ENCODE measurements around the gene ZSCAN10. TPM values are rescaled to one million over a fixed set of nuclear protein-coding genes. Genes with fewer than 3 reads are reported as not detected.

Gene ZSCAN10
- total and polyA plus RNA-seq, 8 donors = not detected

DNA sequence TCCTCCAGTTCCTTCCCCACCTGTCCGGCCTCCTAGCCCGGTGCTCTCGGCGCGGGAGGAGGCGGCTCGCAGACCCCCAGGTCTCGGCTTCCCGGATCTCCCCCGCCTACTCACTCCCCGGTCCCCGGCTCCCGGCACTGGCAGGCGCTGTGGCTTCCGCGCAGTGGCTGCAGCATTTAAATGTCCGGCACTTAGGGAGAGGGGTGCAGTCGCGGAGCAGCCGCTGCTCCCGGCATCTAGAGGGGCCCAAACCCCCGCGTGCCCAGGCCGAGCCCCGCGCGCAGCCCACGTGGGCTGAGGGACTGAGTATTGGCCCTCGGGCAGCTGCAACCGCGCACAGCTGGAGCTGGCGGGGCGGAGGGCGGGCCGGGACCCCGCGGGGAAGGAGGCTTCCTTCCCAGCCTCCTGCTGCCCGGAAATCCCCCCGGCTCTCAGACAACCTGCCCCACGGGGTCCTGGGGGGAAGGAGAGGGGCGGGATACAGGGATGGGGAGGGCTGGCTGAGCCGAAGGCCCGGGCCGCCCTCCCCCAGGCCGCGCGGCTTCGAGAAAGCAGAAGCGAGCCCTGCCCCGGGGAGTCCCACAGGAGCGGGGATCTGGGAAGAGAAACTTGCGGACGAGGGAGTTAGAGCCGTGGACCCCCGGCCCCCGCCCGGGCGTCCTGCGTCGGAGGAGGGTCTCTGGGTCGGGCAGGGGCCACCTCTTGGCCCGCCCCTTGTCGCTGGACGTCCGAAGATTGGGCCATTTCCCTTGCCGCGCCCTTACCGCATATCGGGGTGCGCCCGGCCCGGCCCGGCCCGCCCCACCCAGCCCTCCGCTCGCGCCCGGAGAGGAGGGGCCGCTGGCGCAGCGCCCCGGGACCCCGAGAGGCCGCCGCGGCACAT is 53.1 kb downstream of the ZSCAN10 start, which contains the start of gene MMP25:
Gene MMP25, plus strand, starts transcription at position 804 of the 883 bp plus-strand sequence. CDS start 357 bp downstream, outside the sequence.
- peak within 1 kb of the TSS; percentile 46 to 69 (median 52) for H3K4me3 ChIP-seq
- intact Hi-C loops (cut with DNase I; ENCODE audit: low total_unique reads) = no loop called here

GRCh38 chr16:3044708-3045107 is 54.4 kb downstream of the ZSCAN10 start:
- no peaks in the 10 kb centered on the region for H3K36me3 ChIP-seq
- peak overlapping the region in 2 of 4 donors; percentile 57 to 69 for H3K4me3 ChIP-seq
- intact Hi-C loops (cut with DNase I; ENCODE audit: low total_unique reads) = no loop called here
- DNase-seq = no peak
- peaks cover 23 to 27% (median 25%) of the 10 kb centered on the region in 4 donors for H3K4me1 ChIP-seq
- TF ChIP-seq EP300 (IDR thresholded peaks at IDR 0.05) (no peak), POLR2A (IDR thresholded peaks at IDR 0.05) (no peak), POLR2AphosphoS5 (IDR thresholded peaks at IDR 0.05) (no peak)
- TF ChIP-seq, protein P1, sequence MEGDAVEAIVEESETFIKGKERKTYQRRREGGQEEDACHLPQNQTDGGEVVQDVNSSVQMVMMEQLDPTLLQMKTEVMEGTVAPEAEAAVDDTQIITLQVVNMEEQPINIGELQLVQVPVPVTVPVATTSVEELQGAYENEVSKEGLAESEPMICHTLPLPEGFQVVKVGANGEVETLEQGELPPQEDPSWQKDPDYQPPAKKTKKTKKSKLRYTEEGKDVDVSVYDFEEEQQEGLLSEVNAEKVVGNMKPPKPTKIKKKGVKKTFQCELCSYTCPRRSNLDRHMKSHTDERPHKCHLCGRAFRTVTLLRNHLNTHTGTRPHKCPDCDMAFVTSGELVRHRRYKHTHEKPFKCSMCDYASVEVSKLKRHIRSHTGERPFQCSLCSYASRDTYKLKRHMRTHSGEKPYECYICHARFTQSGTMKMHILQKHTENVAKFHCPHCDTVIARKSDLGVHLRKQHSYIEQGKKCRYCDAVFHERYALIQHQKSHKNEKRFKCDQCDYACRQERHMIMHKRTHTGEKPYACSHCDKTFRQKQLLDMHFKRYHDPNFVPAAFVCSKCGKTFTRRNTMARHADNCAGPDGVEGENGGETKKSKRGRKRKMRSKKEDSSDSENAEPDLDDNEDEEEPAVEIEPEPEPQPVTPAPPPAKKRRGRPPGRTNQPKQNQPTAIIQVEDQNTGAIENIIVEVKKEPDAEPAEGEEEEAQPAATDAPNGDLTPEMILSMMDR (IDR thresholded peaks at IDR 0.05) = no peak
- 86 to 93% (median 89%) methylated on average over 6 of the region's 6 CpGs for WGBS, 5 donors
- no peaks in the 10 kb centered on the region for H3K9me3 ChIP-seq
- H3K27me3 ChIP-seq = peaks cover 19 to 98% (median 78%) of the 10 kb centered on the region in 3 donors
- H3K27ac ChIP-seq = no peak overlapping the region

More for the DNA sequence above, 53.1 kb downstream of the ZSCAN10 start, which contains the start of gene MMP25:
- H3K4me1 ChIP-seq = peaks cover 23 to 27% (median 25%) of the 10 kb centered on the region in 4 donors
- H3K9me3 ChIP-seq = no peaks in the 10 kb centered on the region
- peaks cover 19 to 98% (median 74%) of the 10 kb centered on the region in 3 donors for H3K27me3 ChIP-seq
- no peaks in the 10 kb centered on the region for H3K36me3 ChIP-seq
- H3K27ac ChIP-seq = peak within 1 kb of the TSS in 4 of 5 donors; percentile 10 to 73 (median 44)
- peak in 1 of 2 donors; percentile 58 for DNase-seq
- 0 to 1% (median 1%) methylated on average over 29 to 84 of the region's 86 CpGs for WGBS, 5 donors
- TF ChIP-seq POLR2A (IDR thresholded peaks at IDR 0.05) (no peak), POLR2AphosphoS5 (IDR thresholded peaks at IDR 0.05) (no peak), EP300 (IDR thresholded peaks at IDR 0.05) (no peak)
- TF ChIP-seq, protein P1 (IDR thresholded peaks at IDR 0.05) = no peak

GRCh38 chr16:3042376-3042775 is 56.7 kb downstream of the ZSCAN10 start:
- 89 to 97% (median 95%) methylated on average over 3 of the region's 3 CpGs for WGBS, 5 donors
- TF ChIP-seq EP300 (IDR thresholded peaks at IDR 0.05) (no peak), POLR2A (IDR thresholded peaks at IDR 0.05) (no peak), POLR2AphosphoS5 (IDR thresholded peaks at IDR 0.05) (no peak)
- TF ChIP-seq, protein P1 (IDR thresholded peaks at IDR 0.05) = no peak
- Histone ChIP-seq H3K4me1 (peaks cover 23 to 38% (median 30%) of the 10 kb centered on the region in 4 donors), H3K9me3 (no peaks in the 10 kb centered on the region), H3K36me3 (no peaks in the 10 kb centered on the region), H3K4me3 (no peak overlapping the region), H3K27me3 (peaks cover 18 to 98% (median 77%) of the 10 kb centered on the region in 3 donors), H3K27ac (no peak overlapping the region)
- intact Hi-C loops (cut with DNase I; ENCODE audit: low total_unique reads) = no loop called here
- DNase-seq = no peak

GRCh38 chr16:3038896-3039295 is 60.2 kb downstream of the ZSCAN10 start:
- Histone ChIP-seq H3K4me3 (no peak overlapping the region), H3K27ac (no peak overlapping the region), H3K36me3 (no peaks in the 10 kb centered on the region), H3K4me1 (peaks cover 4 to 33% (median 28%) of the 10 kb centered on the region in 4 donors), H3K27me3 (peaks cover 7 to 98% (median 66%) of the 10 kb centered on the region in 3 donors), H3K9me3 (no peaks in the 10 kb centered on the region)
- 81 to 89% (median 87%) methylated on average over 5 of the region's 5 CpGs for whole genome bisulfite sequencing, 5 donors
- intact Hi-C loops (cut with DNase I; ENCODE audit: low total_unique reads) = no loop called here
- TF ChIP-seq EP300 (IDR thresholded peaks at IDR 0.05) (no peak), POLR2AphosphoS5 (IDR thresholded peaks at IDR 0.05) (no peak), POLR2A (IDR thresholded peaks at IDR 0.05) (no peak)
- TF ChIP-seq, protein P1 (IDR thresholded peaks at IDR 0.05) = no peak
- DNase-seq = no peak
